ENCODE data around the gene ATL3.

DNA sequence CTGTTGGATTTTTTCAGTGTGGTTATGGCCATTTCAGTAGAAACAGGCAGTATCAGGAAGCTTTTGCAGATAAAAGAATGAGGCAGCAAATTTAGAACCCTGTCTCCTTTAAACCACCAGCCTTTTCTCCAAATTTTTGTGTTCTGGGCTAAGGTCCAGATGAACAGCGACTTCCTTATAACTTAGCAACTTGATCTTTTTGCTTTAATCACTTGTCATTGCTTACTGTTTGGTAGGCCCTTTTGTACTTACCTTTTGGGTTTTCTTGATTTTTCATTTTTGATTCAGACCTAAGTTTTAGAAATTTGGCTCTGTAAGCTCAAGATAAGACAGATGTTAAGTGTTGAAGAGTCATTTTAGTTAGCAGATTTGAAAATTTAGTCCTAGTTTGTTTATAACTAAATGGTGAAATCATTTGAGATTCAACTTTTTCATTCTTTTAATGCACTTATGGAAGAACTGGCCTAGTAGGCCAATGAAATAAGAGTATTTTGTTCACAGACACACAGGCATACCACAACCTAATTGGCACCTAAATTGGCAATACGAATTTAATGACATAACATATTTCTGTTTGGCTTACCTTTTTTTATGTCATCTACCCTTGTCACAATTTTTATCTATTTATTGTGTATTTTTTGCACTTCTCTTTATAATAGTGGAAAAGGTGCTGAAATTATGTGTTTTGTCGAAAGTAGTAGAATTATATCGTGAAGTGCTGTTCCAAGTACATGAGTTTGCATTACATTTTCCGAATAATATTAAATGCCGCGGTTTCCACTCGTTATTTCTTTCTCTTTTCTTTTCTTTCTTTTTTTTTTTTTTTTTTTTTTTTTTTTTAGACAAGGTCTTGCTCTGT, 12.2 kb upstream of the ATL3 start:
- TF ChIP-seq EZH2 (IDR thresholded peaks at IDR 0.05; ENCODE audit: borderline replicate concordance, insufficient read depth, low read length, poor library complexity, severe bottlenecking) (no peak), POLR2AphosphoS5 (IDR thresholded peaks at IDR 0.05) (no peak)
- TF ChIP-seq, protein P1, sequence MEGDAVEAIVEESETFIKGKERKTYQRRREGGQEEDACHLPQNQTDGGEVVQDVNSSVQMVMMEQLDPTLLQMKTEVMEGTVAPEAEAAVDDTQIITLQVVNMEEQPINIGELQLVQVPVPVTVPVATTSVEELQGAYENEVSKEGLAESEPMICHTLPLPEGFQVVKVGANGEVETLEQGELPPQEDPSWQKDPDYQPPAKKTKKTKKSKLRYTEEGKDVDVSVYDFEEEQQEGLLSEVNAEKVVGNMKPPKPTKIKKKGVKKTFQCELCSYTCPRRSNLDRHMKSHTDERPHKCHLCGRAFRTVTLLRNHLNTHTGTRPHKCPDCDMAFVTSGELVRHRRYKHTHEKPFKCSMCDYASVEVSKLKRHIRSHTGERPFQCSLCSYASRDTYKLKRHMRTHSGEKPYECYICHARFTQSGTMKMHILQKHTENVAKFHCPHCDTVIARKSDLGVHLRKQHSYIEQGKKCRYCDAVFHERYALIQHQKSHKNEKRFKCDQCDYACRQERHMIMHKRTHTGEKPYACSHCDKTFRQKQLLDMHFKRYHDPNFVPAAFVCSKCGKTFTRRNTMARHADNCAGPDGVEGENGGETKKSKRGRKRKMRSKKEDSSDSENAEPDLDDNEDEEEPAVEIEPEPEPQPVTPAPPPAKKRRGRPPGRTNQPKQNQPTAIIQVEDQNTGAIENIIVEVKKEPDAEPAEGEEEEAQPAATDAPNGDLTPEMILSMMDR (IDR thresholded peaks at IDR 0.05; ENCODE audit: poor library complexity, severe bottlenecking): no peak
- TF ChIP-seq, protein P2, sequence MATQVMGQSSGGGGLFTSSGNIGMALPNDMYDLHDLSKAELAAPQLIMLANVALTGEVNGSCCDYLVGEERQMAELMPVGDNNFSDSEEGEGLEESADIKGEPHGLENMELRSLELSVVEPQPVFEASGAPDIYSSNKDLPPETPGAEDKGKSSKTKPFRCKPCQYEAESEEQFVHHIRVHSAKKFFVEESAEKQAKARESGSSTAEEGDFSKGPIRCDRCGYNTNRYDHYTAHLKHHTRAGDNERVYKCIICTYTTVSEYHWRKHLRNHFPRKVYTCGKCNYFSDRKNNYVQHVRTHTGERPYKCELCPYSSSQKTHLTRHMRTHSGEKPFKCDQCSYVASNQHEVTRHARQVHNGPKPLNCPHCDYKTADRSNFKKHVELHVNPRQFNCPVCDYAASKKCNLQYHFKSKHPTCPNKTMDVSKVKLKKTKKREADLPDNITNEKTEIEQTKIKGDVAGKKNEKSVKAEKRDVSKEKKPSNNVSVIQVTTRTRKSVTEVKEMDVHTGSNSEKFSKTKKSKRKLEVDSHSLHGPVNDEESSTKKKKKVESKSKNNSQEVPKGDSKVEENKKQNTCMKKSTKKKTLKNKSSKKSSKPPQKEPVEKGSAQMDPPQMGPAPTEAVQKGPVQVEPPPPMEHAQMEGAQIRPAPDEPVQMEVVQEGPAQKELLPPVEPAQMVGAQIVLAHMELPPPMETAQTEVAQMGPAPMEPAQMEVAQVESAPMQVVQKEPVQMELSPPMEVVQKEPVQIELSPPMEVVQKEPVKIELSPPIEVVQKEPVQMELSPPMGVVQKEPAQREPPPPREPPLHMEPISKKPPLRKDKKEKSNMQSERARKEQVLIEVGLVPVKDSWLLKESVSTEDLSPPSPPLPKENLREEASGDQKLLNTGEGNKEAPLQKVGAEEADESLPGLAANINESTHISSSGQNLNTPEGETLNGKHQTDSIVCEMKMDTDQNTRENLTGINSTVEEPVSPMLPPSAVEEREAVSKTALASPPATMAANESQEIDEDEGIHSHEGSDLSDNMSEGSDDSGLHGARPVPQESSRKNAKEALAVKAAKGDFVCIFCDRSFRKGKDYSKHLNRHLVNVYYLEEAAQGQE (IDR thresholded peaks at IDR 0.05; ENCODE audit: borderline replicate concordance): no peak

Measured in neural cell (in vitro differentiated cells).